HEK293 (cell line): ENCODE measurements around the gene TAF9B.

ENCODE experiments used
- CTCF ChIA-PET: fragments of 350-600 bp; formaldehyde crosslinking; extraction: SDS; loops from one replicate; lab custom pipeline; 2021; ENCODE audit warnings: antibody characterized with exemption; lab: Yijun Ruan, JAX
- POLR2A ChIA-PET: fragments of 300-600 bp; formaldehyde crosslinking; extraction: SDS; loops from one replicate; lab custom pipeline; 2020; ENCODE audit warnings: antibody characterized with exemption, inconsistent platforms; lab: Yijun Ruan, JAX
- H3K27ac ChIP-seq: fragments of 200-500 bp; sonication (Bioruptor generic); 2 replicates; pipeline ENCODE4 v1.5.1; 2014; ENCODE audit warnings: low read depth, low read length, control low read depth, inconsistent platforms; ENCODE audit errors: extremely low read depth
- H3K36me3 ChIP-seq, 2 experiments: fragments of 200-500 bp in 1 of 2; sonication (Bioruptor generic) in 1 of 2; 1 replicate in 1 of 2; 2 replicates in 1 of 2; pipeline ENCODE4 v1.5.1; 2014 to 2017; ENCODE audit warnings: inconsistent platforms in 2 of 2, low read length in 2 of 2; ENCODE audit not compliant: control insufficient read depth in 2 of 2, insufficient read depth in 1 of 2
- H3K4me1 ChIP-seq: fragments of 200-500 bp; sonication (Bioruptor generic); 2 replicates; pipeline ENCODE4 v1.5.1; 2014; ENCODE audit warnings: mild to moderate bottlenecking, low read length, inconsistent platforms; ENCODE audit not compliant: control insufficient read depth, insufficient read depth
- H3K4me3 ChIP-seq: 2 replicates; pipeline ENCODE4 v1.5.1; 2011; ENCODE audit warnings: low read depth, mild to moderate bottlenecking, control low read depth, low read length, moderate library complexity
- H3K9me3 ChIP-seq: fragments of 200-500 bp; sonication (Bioruptor generic); 2 replicates; pipeline ENCODE4 v1.5.1; 2014; ENCODE audit warnings: low read depth, low read length, inconsistent platforms; ENCODE audit not compliant: control insufficient read depth, insufficient read depth
- EGR2 ChIP-seq: fragments of 450-650 bp; formaldehyde crosslinking; IDR thresholded peaks from 2 replicates; pipeline ENCODE4 v1.5.1; 2016; ENCODE audit warnings: low read depth, missing biosample characterization, missing genetic modification characterization
- GLI4 ChIP-seq: fragments of 450-650 bp; formaldehyde crosslinking; IDR thresholded peaks from 2 replicates; pipeline ENCODE4 v1.5.1; 2016; ENCODE audit warnings: missing biosample characterization, missing genetic modification characterization
- HOXA7 ChIP-seq: sonication (generic); formaldehyde crosslinking; IDR thresholded peaks from 2 replicates; pipeline ENCODE4 v1.8.1; 2022; ENCODE audit warnings: missing genetic modification reagents, borderline replicate concordance
- HOXD13 ChIP-seq: sonication (generic); formaldehyde crosslinking; IDR thresholded peaks from 2 replicates; pipeline ENCODE4 v1.8.0; 2022; ENCODE audit warnings: missing genetic modification reagents, borderline replicate concordance
- OVOL3 ChIP-seq: fragments of 450-650 bp; formaldehyde crosslinking; IDR thresholded peaks from 2 replicates; pipeline ENCODE4 v1.5.1; 2016; ENCODE audit warnings: missing biosample characterization, missing genetic modification characterization
- PBX3 ChIP-seq: sonication (generic); formaldehyde crosslinking; IDR thresholded peaks from 2 replicates; pipeline ENCODE4 v1.8.1; 2022; ENCODE audit warnings: mild to moderate bottlenecking, moderate library complexity, missing genetic modification reagents
- TRIM28 ChIP-seq: IDR thresholded peaks from 2 replicates; pipeline ENCODE4 v1.6.1; 2011; ENCODE audit warnings: low read length, control low read depth, borderline replicate concordance
- WT1 ChIP-seq: fragments of 450-650 bp; formaldehyde crosslinking; IDR thresholded peaks from 2 replicates; pipeline ENCODE4 v1.5.1; 2016; ENCODE audit warnings: missing biosample characterization, missing genetic modification characterization
- ZBTB26 ChIP-seq: fragments of 450-650 bp; formaldehyde crosslinking; optimal IDR thresholded peaks from 2 replicates; pipeline ENCODE3; 2016; ENCODE audit warnings: missing biosample characterization, mild to moderate bottlenecking, missing genetic modification characterization
- ZBTB44 ChIP-seq: fragments of 450-650 bp; IDR thresholded peaks from 2 replicates; pipeline ENCODE4 v1.5.1; 2018; ENCODE audit warnings: missing biosample characterization, mild to moderate bottlenecking, missing genetic modification characterization
- ZFP69B ChIP-seq: fragments of 450-650 bp; formaldehyde crosslinking; IDR thresholded peaks from 2 replicates; pipeline ENCODE4 v1.5.1; 2016; ENCODE audit warnings: missing biosample characterization, missing genetic modification characterization
- ZNF112 ChIP-seq: fragments of 450-650 bp; formaldehyde crosslinking; IDR thresholded peaks from 2 replicates; pipeline ENCODE4 v1.5.0; 2017; ENCODE audit warnings: missing biosample characterization, missing genetic modification characterization
- ZNF133 ChIP-seq: fragments of 450-650 bp; formaldehyde crosslinking; IDR thresholded peaks from 2 replicates; pipeline ENCODE4 v1.5.1; 2016; ENCODE audit warnings: missing biosample characterization, missing genetic modification characterization
- ZNF138 ChIP-seq: fragments of 450-650 bp; formaldehyde crosslinking; IDR thresholded peaks from 2 replicates; pipeline ENCODE4 v1.5.1; 2016; ENCODE audit warnings: missing biosample characterization, missing genetic modification characterization, borderline replicate concordance
- ZNF18 ChIP-seq: fragments of 450-650 bp; formaldehyde crosslinking; IDR thresholded peaks from 2 replicates; pipeline ENCODE4 v1.5.1; 2016; ENCODE audit warnings: missing biosample characterization, missing genetic modification characterization
- ZNF221 ChIP-seq: fragments of 450-650 bp; formaldehyde crosslinking; IDR thresholded peaks from 2 replicates; pipeline ENCODE4 v1.5.1; 2017; ENCODE audit warnings: missing biosample characterization, missing genetic modification characterization, borderline replicate concordance
- ZNF223 ChIP-seq: fragments of 450-650 bp; formaldehyde crosslinking; IDR thresholded peaks from 2 replicates; pipeline ENCODE4 v1.5.1; 2016; ENCODE audit warnings: missing biosample characterization, missing genetic modification characterization
- ZNF292 ChIP-seq: fragments of 450-650 bp; formaldehyde crosslinking; IDR thresholded peaks from 2 replicates; pipeline ENCODE4 v1.5.1; 2016; ENCODE audit warnings: low read depth, missing biosample characterization, missing genetic modification characterization, borderline replicate concordance
- ZNF350 ChIP-seq: fragments of 450-650 bp; formaldehyde crosslinking; IDR thresholded peaks from 2 replicates; pipeline ENCODE4 v1.5.0; 2017; ENCODE audit warnings: missing biosample characterization, mild to moderate bottlenecking, missing genetic modification characterization
- ZNF394 ChIP-seq: fragments of 450-650 bp; formaldehyde crosslinking; IDR thresholded peaks from 2 replicates; pipeline ENCODE4 v1.5.1; 2016; ENCODE audit warnings: missing biosample characterization, missing genetic modification characterization, mild to moderate bottlenecking, moderate library complexity, borderline replicate concordance
- ZNF426 ChIP-seq: fragments of 450-650 bp; formaldehyde crosslinking; IDR thresholded peaks from 2 replicates; pipeline ENCODE4 v1.5.1; 2017; ENCODE audit warnings: missing biosample characterization, missing genetic modification characterization, mild to moderate bottlenecking, inconsistent platforms, moderate library complexity
- ZNF501 ChIP-seq: fragments of 450-650 bp; formaldehyde crosslinking; IDR thresholded peaks from 2 replicates; pipeline ENCODE4 v1.5.1; 2016; ENCODE audit warnings: missing biosample characterization, missing genetic modification characterization
- ZNF510 ChIP-seq: fragments of 450-650 bp; formaldehyde crosslinking; IDR thresholded peaks from 2 replicates; pipeline ENCODE4 v1.5.1; 2018; ENCODE audit warnings: mild to moderate bottlenecking, missing genetic modification characterization, missing biosample characterization; ENCODE audit not compliant: insufficient replicate concordance
- ZNF514 ChIP-seq: fragments of 450-650 bp; formaldehyde crosslinking; IDR thresholded peaks from 2 replicates; pipeline ENCODE4 v1.5.1; 2016; ENCODE audit warnings: missing biosample characterization, missing genetic modification characterization
- ZNF654 ChIP-seq: fragments of 450-650 bp; formaldehyde crosslinking; IDR thresholded peaks from 2 replicates; pipeline ENCODE4 v1.5.1; 2016; ENCODE audit warnings: low read depth, missing biosample characterization, missing genetic modification characterization
- ZNF701 ChIP-seq: fragments of 450-650 bp; formaldehyde crosslinking; IDR thresholded peaks from 2 replicates; pipeline ENCODE4 v1.5.1; 2016; ENCODE audit warnings: missing biosample characterization, missing genetic modification characterization
- TF ChIP-seq, protein P1 (sequence below): fragments of 450-650 bp; formaldehyde crosslinking; IDR thresholded peaks from 2 replicates; pipeline ENCODE4 v1.5.1; 2016; ENCODE audit warnings: missing biosample characterization, missing genetic modification characterization
- TF ChIP-seq, protein P2 (sequence below): fragments of 450-650 bp; formaldehyde crosslinking; IDR thresholded peaks from 2 replicates; pipeline ENCODE4 v1.5.1; 2016; ENCODE audit warnings: missing biosample characterization, missing genetic modification characterization

Gene TAF9B

GRCh38 chrX:78182881-78183280 is 43.4 kb upstream of the TAF9B start:
- Histone ChIP-seq H3K4me3 (no peak overlapping the region), H3K9me3 (no peaks in the 10 kb centered on the region), H3K36me3 (no peaks in the 10 kb centered on the region), H3K4me1 (no peaks in the 10 kb centered on the region), H3K27ac (no peak overlapping the region)
- TF ChIP-seq ZBTB26 (tag by site-specific recombination) (no peak), ZNF510 (tag by site-specific recombination) (no peak), ZNF426 (tag by site-specific recombination) (no peak), PBX3 (CRISPR knock-in tag) (no peak), ZNF133 (tag by site-specific recombination) (no peak), EGR2 (tag by site-specific recombination) (no peak), ZNF18 (tag by site-specific recombination) (no peak), ZBTB44 (tag by site-specific recombination) (no peak), ZNF701 (tag by site-specific recombination) (no peak), HOXA7 (CRISPR knock-in tag) (no peak), ZNF501 (no peak), ZNF292 (tag by site-specific recombination) (no peak)
- TF ChIP-seq, protein P1, sequence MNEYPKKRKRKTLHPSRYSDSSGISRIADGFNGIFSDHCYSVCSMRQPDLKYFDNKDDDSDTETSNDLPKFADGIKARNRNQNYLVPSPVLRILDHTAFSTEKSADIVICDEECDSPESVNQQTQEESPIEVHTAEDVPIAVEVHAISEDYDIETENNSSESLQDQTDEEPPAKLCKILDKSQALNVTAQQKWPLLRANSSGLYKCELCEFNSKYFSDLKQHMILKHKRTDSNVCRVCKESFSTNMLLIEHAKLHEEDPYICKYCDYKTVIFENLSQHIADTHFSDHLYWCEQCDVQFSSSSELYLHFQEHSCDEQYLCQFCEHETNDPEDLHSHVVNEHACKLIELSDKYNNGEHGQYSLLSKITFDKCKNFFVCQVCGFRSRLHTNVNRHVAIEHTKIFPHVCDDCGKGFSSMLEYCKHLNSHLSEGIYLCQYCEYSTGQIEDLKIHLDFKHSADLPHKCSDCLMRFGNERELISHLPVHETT (tag by site-specific recombination), result no peak
- TF ChIP-seq, protein P2, sequence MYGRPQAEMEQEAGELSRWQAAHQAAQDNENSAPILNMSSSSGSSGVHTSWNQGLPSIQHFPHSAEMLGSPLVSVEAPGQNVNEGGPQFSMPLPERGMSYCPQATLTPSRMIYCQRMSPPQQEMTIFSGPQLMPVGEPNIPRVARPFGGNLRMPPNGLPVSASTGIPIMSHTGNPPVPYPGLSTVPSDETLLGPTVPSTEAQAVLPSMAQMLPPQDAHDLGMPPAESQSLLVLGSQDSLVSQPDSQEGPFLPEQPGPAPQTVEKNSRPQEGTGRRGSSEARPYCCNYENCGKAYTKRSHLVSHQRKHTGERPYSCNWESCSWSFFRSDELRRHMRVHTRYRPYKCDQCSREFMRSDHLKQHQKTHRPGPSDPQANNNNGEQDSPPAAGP (tag by site-specific recombination), result no peak
- ChIA-PET POLR2A (no interaction called here), CTCF (no interaction called here)

DNA sequence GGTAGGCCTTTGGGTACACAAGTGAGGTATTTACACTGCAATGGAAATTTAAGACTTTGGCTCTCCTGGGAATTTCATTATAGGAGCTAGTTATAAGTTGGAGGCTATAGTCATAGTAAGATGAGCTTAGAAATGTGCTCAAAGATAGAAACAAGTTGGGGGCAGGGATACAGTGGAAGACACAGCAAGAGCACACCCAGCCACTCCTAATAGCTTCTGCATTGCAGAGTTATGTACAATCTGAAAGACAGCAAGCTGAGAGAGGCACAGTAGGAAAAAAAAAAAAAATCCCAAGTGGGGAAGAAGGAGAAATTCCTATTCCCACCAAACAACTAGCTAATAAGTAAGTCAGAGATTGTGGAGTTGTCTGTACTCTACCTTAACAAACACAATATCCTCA is 41.9 kb upstream of the TAF9B start:
- Histone ChIP-seq H3K4me3 (no peak overlapping the region), H3K36me3 (no peaks in the 10 kb centered on the region), H3K9me3 (no peaks in the 10 kb centered on the region), H3K4me1 (no peaks in the 10 kb centered on the region), H3K27ac (no peak overlapping the region)
- ChIA-PET CTCF (interaction anchor here (0.6 to 0.7 kb wide), 3 partner anchors 15 to 1280 kb away, joined by 3 to 7 read pairs (median 4); no protein-coding TSS in a partner anchor), POLR2A (no interaction called here)
- TF ChIP-seq HOXD13 (CRISPR knock-in tag) (no peak), ZNF514 (tag by site-specific recombination) (no peak), WT1 (no peak), ZFP69B (tag by site-specific recombination) (no peak), ZNF394 (tag by site-specific recombination) (no peak), OVOL3 (no peak), ZNF112 (no peak), ZNF221 (no peak), TRIM28 (no peak), ZNF350 (tag by site-specific recombination) (no peak), ZNF223 (tag by site-specific recombination) (no peak), ZNF138 (no peak), ZNF654 (tag by site-specific recombination) (no peak), GLI4 (tag by site-specific recombination) (no peak)
